HepG2 (cell line): Measurements from ENCODE around the gene MUCL3.

Source experiments
- CTCF ChIP-seq: sonication (generic); formaldehyde crosslinking; IDR thresholded peaks from 2 replicates; pipeline ENCODE4 v1.5.0; 2020; ENCODE audit warnings: mild to moderate bottlenecking, missing genetic modification reagents, moderate library complexity
- DDIT3 ChIP-seq: sonication (generic); formaldehyde crosslinking; IDR thresholded peaks from 2 replicates; pipeline ENCODE4 v1.4.0; 2020; ENCODE audit warnings: mild to moderate bottlenecking, missing genetic modification reagents
- FOSL1 ChIP-seq: sonication (generic); formaldehyde crosslinking; IDR thresholded peaks from 2 replicates; pipeline ENCODE4 v1.9.0; 2021; ENCODE audit warnings: missing genetic modification reagents, borderline replicate concordance
- HNF4A ChIP-seq: sonication (generic); formaldehyde crosslinking; IDR thresholded peaks from 2 replicates; pipeline ENCODE4 v1.4.0; 2020; ENCODE audit warnings: missing genetic modification reagents
- MAZ ChIP-seq, 2 experiments: sonication (generic) in 1 of 2; formaldehyde crosslinking in 1 of 2; IDR thresholded peaks; 2 replicates each; pipeline versions ENCODE4 v1.5.0 to v1.6.1; 2012 to 2020; ENCODE audit warnings: low read depth in 2 of 2, mild to moderate bottlenecking in 2 of 2, borderline replicate concordance in 1 of 2, improper control_type of control experiment in 1 of 2, low read length in 1 of 2, missing genetic modification reagents in 1 of 2, moderate library complexity in 1 of 2
- MYC ChIP-seq: sonication (generic); formaldehyde crosslinking; IDR thresholded peaks from 2 replicates; pipeline ENCODE4 v1.9.0; 2021; ENCODE audit warnings: missing genetic modification reagents, borderline replicate concordance
- REST ChIP-seq, 2 experiments: IDR thresholded peaks; 2 replicates each; pipeline ENCODE4 v1.6.1; 2011 to 2012; ENCODE audit warnings: low read length in 2 of 2, borderline replicate concordance in 1 of 2, low read depth in 1 of 2, mild to moderate bottlenecking in 1 of 2, moderate library complexity in 1 of 2
- SMAD3 ChIP-seq: sonication (generic); formaldehyde crosslinking; IDR thresholded peaks from 2 replicates; pipeline ENCODE4 v1.4.0; 2020; ENCODE audit warnings: missing genetic modification reagents
- WIZ ChIP-seq: sonication (generic); formaldehyde crosslinking; IDR thresholded peaks from 2 replicates; pipeline ENCODE4 v1.5.1; 2020; ENCODE audit warnings: mild to moderate bottlenecking, missing genetic modification reagents
- ZNF407 ChIP-seq: sonication (generic); formaldehyde crosslinking; IDR thresholded peaks from one replicate; pipeline ENCODE4 v1.5.1; 2020; ENCODE audit warnings: mild to moderate bottlenecking, missing genetic modification reagents; ENCODE audit errors: not compliant biosample characterization
- ZNF441 ChIP-seq: sonication (generic); formaldehyde crosslinking; IDR thresholded peaks from 2 replicates; pipeline ENCODE4 v1.7.0; 2021; ENCODE audit warnings: missing genetic modification reagents, borderline replicate concordance
- ZNF704 ChIP-seq: sonication (generic); formaldehyde crosslinking; IDR thresholded peaks from 2 replicates; pipeline ENCODE4 v1.8.1; 2023; ENCODE audit warnings: mild to moderate bottlenecking, inconsistent platforms, moderate library complexity, missing genetic modification reagents, borderline replicate concordance
- ZNF790 ChIP-seq: sonication (generic); formaldehyde crosslinking; IDR thresholded peaks from 2 replicates; pipeline ENCODE4 v1.8.0; 2022; ENCODE audit warnings: missing genetic modification reagents, mild to moderate bottlenecking, borderline replicate concordance

- TF ChIP-seq ZNF704 (CRISPR knock-in tag) (no peak), ZNF407 (CRISPR knock-in tag) (no peak), MYC (CRISPR knock-in tag) (no peak), CTCF (no peak), WIZ (no peak), ZNF790 (CRISPR knock-in tag) (no peak), MAZ (IDR thresholded peaks at IDR 0.05; ENCODE audit: borderline replicate concordance, low read depth, low read length) (no peak), MAZ (CRISPR knock-in tag; IDR thresholded peaks at IDR 0.05; ENCODE audit: low read depth) (no peak), HNF4A (CRISPR knock-in tag) (no peak), FOSL1 (no peak), DDIT3 (CRISPR knock-in tag) (no peak), REST (IDR thresholded peaks at IDR 0.05; ENCODE audit: borderline replicate concordance in 1 of 2, low read depth in 1 of 2, low read length in 2 of 2) (no peak), SMAD3 (no peak), ZNF441 (CRISPR knock-in tag) (no peak)
These were observed 25.4 kb downstream of the MUCL3 start for GRCh38 chr6:30966154-30966553.
